SK-N-SH treated with all-trans-retinoic acid at 6 μM for 48 hours (cell line): ENCODE measurements around the gene UCHL5.

ENCODE experiments used
- GLIS3 ChIP-seq: fragments of 250-450 bp; sonication (Bioruptor Pico); IDR thresholded peaks from 2 replicates; pipeline ENCODE4 v1.5.0; 2020; ENCODE audit warnings: mild to moderate bottlenecking, moderate library complexity
- OSR1 ChIP-seq: fragments of 250-450 bp; sonication (Bioruptor Pico); IDR thresholded peaks from 2 replicates; pipeline ENCODE4 v1.8.0; 2022; ENCODE audit warnings: moderate library complexity, mild to moderate bottlenecking, inconsistent platforms
- PPARA ChIP-seq: fragments of 250-450 bp; sonication (Bioruptor Pico); IDR thresholded peaks from 2 replicates; pipeline ENCODE4 v1.5.0; 2020; ENCODE audit warnings: mild to moderate bottlenecking, borderline replicate concordance
- RARB ChIP-seq: fragments of 250-450 bp; sonication (Bioruptor Pico); IDR thresholded peaks from 2 replicates; pipeline ENCODE4 v1.8.0; 2021; ENCODE audit warnings: mild to moderate bottlenecking, moderate library complexity
- TF ChIP-seq, protein P1 (sequence below): fragments of 250-450 bp; sonication (Bioruptor Pico); IDR thresholded peaks from 2 replicates; pipeline ENCODE4 v1.8.0; 2020; ENCODE audit warnings: mild to moderate bottlenecking, moderate library complexity, borderline replicate concordance

DNA sequence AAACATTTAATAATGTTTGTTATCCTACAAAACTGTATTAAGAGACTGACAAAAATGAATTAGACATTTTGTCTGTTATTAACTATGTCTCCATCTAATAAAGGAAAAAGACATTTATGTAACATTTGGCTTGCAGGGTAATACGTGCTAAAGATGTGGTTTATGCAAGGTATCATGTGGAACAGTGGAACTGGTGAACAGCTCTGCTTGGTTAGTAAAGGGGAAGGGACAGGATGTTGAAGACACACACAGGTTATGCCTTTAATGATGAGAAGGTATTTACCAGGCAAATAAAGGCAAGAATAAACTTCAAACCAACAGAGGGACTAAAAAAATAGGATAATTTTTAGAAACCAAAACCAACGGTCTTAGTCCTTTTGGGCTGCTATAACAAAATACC is 93.1 kb downstream of the UCHL5 start:
- TF ChIP-seq, protein P1, sequence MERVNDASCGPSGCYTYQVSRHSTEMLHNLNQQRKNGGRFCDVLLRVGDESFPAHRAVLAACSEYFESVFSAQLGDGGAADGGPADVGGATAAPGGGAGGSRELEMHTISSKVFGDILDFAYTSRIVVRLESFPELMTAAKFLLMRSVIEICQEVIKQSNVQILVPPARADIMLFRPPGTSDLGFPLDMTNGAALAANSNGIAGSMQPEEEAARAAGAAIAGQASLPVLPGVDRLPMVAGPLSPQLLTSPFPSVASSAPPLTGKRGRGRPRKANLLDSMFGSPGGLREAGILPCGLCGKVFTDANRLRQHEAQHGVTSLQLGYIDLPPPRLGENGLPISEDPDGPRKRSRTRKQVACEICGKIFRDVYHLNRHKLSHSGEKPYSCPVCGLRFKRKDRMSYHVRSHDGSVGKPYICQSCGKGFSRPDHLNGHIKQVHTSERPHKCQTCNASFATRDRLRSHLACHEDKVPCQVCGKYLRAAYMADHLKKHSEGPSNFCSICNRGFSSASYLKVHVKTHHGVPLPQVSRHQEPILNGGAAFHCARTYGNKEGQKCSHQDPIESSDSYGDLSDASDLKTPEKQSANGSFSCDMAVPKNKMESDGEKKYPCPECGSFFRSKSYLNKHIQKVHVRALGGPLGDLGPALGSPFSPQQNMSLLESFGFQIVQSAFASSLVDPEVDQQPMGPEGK (CRISPR knock-in tag) = no peak
- no peak for TF ChIP-seq RARB (CRISPR knock-in tag)
- TF ChIP-seq PPARA (CRISPR knock-in tag) = no peak
- TF ChIP-seq OSR1 (CRISPR knock-in tag) = no peak
- no peak for TF ChIP-seq GLIS3
